ES-I3 (cell line): Measurements from ENCODE around the gene SLC35B4.

Experiments
- H3K36me3 ChIP-seq: 2 replicates; pipeline ENCODE4 v1.6.1; 2013; ENCODE audit warnings: mild to moderate bottlenecking, low read length, control low read depth, moderate library complexity; ENCODE audit not compliant: insufficient read depth
- H3K4me1 ChIP-seq: 2 replicates; pipeline ENCODE4 v1.6.1; 2013; ENCODE audit warnings: mild to moderate bottlenecking, control low read depth, low read length; ENCODE audit not compliant: insufficient read depth
- H3K9ac ChIP-seq: 2 replicates; pipeline ENCODE4 v1.6.1; 2013; ENCODE audit warnings: low read depth, mild to moderate bottlenecking, low read length, moderate library complexity
- H3K9me3 ChIP-seq: 2 replicates; pipeline ENCODE4 v1.6.1; 2013; ENCODE audit warnings: mild to moderate bottlenecking, low read length, moderate library complexity; ENCODE audit not compliant: control insufficient read depth, insufficient read depth

The SLC35B4 gene

GRCh38 chr7:134254311-134254710 is 62.4 kb downstream of the SLC35B4 start:
- H3K4me1 ChIP-seq, result no peaks in the 10 kb centered on the region
- no peak overlapping the region for H3K9ac ChIP-seq
- H3K36me3 ChIP-seq, result no peaks in the 10 kb centered on the region
- no peaks in the 10 kb centered on the region for H3K9me3 ChIP-seq

DNA sequence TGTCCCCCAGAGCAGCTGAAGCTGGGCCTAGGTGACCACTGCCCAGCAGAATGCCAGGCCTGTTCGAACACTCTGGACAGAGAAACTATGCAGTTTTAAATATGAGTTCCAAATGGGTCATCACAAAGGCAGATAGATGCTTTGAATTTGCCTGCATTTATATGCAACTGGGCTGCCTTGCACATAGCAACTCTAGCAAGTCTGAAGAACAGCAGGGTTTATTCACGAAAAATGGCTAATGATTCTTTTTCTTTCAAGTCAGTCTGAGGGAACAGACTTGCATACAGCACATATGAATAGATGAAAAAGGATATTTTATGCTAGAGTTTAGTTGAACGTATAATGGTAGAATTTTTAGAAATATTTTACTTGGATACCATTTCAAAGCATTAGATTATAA is 68.5 kb downstream of the SLC35B4 start:
- no peak overlapping the region for H3K9ac ChIP-seq
- H3K36me3 ChIP-seq, result no peaks in the 10 kb centered on the region
- H3K4me1 ChIP-seq, result no peaks in the 10 kb centered on the region
- H3K9me3 ChIP-seq, result no peaks in the 10 kb centered on the region

GRCh38 chr7:134246761-134247160 is 70.0 kb downstream of the SLC35B4 start:
- H3K9me3 ChIP-seq, result no peaks in the 10 kb centered on the region
- H3K9ac ChIP-seq, result no peak overlapping the region
- no peaks in the 10 kb centered on the region for H3K4me1 ChIP-seq
- no peaks in the 10 kb centered on the region for H3K36me3 ChIP-seq

- no peak overlapping the region for H3K9ac ChIP-seq
- no peaks in the 10 kb centered on the region for H3K36me3 ChIP-seq
- H3K4me1 ChIP-seq, result no peaks in the 10 kb centered on the region
- no peaks in the 10 kb centered on the region for H3K9me3 ChIP-seq
These were observed 70.4 kb downstream of the SLC35B4 start for GRCh38 chr7:134246347-134246746.

- no peak overlapping the region for H3K9ac ChIP-seq
- H3K4me1 ChIP-seq, result no peaks in the 10 kb centered on the region
- no peaks in the 10 kb centered on the region for H3K9me3 ChIP-seq
- H3K36me3 ChIP-seq, result no peaks in the 10 kb centered on the region
These were observed 71.5 kb downstream of the SLC35B4 start for GRCh38 chr7:134245253-134245652.
